HCT116 (cell line): Measurements from ENCODE around the gene POC1A.

Experiments
- EZH2 ChIP-seq: fragments of 200-600 bp; sonication (generic); IDR thresholded peaks from 2 replicates; pipeline ENCODE4 v1.6.1; 2017; ENCODE audit warnings: antibody characterized with exemption, mixed run types
- POLR2A ChIP-seq: IDR thresholded peaks from 2 replicates; pipeline ENCODE4 v1.7.0; 2011; ENCODE audit warnings: borderline replicate concordance; ENCODE audit not compliant: insufficient read depth, insufficient read length; ENCODE audit errors: extremely low read depth
- SRF ChIP-seq: IDR thresholded peaks from 2 replicates; pipeline ENCODE4 v1.6.1; 2012; ENCODE audit warnings: low read depth
- TF ChIP-seq, protein P1 (sequence below): IDR thresholded peaks from 2 replicates; pipeline ENCODE4 v1.6.1; 2012; ENCODE audit warnings: low read depth
- TF ChIP-seq, protein P2 (sequence below), 3 experiments: fragments of 200-600 bp in 1 of 3; sonication (generic) in 1 of 3; IDR thresholded peaks in 2 of 3; conservative IDR thresholded peaks in 1 of 3; 2 replicates each; pipeline ENCODE4 v1.5.1; 2012 to 2017; ENCODE audit warnings: low read depth in 2 of 3, low read length in 2 of 3, antibody characterized with exemption in 1 of 3, borderline replicate concordance in 1 of 3, control low read depth in 1 of 3, mild to moderate bottlenecking in 1 of 3, mixed read lengths in 1 of 3, mixed run types in 1 of 3, moderate library complexity in 1 of 3; ENCODE audit not compliant: insufficient read depth in 1 of 3

DNA sequence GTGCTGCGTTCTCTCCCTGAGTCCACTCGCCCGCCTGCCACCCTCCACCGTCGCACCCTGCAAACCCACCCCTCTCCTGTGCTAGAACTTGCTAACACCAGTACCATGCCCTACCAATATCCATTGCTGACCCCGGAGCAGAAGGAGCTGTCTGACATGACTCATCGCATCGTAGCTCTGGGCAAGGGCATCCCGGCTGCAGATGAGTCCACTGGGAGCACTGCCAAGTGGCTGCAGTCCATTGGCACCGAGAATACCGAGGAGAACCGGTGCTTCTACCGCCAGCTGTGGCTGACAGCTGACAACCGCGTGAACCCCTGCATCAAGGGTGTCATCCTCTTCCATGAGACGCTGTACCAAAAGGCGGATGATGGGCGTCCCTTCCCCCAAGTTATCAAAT is 38.8 kb upstream of the POC1A start:
- TF ChIP-seq, protein P1, sequence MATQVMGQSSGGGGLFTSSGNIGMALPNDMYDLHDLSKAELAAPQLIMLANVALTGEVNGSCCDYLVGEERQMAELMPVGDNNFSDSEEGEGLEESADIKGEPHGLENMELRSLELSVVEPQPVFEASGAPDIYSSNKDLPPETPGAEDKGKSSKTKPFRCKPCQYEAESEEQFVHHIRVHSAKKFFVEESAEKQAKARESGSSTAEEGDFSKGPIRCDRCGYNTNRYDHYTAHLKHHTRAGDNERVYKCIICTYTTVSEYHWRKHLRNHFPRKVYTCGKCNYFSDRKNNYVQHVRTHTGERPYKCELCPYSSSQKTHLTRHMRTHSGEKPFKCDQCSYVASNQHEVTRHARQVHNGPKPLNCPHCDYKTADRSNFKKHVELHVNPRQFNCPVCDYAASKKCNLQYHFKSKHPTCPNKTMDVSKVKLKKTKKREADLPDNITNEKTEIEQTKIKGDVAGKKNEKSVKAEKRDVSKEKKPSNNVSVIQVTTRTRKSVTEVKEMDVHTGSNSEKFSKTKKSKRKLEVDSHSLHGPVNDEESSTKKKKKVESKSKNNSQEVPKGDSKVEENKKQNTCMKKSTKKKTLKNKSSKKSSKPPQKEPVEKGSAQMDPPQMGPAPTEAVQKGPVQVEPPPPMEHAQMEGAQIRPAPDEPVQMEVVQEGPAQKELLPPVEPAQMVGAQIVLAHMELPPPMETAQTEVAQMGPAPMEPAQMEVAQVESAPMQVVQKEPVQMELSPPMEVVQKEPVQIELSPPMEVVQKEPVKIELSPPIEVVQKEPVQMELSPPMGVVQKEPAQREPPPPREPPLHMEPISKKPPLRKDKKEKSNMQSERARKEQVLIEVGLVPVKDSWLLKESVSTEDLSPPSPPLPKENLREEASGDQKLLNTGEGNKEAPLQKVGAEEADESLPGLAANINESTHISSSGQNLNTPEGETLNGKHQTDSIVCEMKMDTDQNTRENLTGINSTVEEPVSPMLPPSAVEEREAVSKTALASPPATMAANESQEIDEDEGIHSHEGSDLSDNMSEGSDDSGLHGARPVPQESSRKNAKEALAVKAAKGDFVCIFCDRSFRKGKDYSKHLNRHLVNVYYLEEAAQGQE, result no peak
- TF ChIP-seq EZH2, result no peak
- no peak for TF ChIP-seq SRF
- TF ChIP-seq, protein P2, sequence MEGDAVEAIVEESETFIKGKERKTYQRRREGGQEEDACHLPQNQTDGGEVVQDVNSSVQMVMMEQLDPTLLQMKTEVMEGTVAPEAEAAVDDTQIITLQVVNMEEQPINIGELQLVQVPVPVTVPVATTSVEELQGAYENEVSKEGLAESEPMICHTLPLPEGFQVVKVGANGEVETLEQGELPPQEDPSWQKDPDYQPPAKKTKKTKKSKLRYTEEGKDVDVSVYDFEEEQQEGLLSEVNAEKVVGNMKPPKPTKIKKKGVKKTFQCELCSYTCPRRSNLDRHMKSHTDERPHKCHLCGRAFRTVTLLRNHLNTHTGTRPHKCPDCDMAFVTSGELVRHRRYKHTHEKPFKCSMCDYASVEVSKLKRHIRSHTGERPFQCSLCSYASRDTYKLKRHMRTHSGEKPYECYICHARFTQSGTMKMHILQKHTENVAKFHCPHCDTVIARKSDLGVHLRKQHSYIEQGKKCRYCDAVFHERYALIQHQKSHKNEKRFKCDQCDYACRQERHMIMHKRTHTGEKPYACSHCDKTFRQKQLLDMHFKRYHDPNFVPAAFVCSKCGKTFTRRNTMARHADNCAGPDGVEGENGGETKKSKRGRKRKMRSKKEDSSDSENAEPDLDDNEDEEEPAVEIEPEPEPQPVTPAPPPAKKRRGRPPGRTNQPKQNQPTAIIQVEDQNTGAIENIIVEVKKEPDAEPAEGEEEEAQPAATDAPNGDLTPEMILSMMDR (IDR thresholded peaks at IDR 0.05 in 2 of 3, conservative IDR thresholded peaks at IDR 0.05 in 1 of 3; ENCODE audit: borderline replicate concordance in 1 of 3, insufficient read depth in 1 of 3, low read depth in 2 of 3, low read length in 2 of 3), result no peak
- no peak for TF ChIP-seq POLR2A
